GM19099 (cell line): ENCODE measurements around the gene UBQLN4.

Source experiments
- POLR2A ChIP-seq: IDR thresholded peaks from 3 replicates; pipeline ENCODE4 v1.6.1; 2011; ENCODE audit warnings: low read depth; ENCODE audit not compliant: insufficient read length; ENCODE audit errors: extremely low read depth

Gene UBQLN4

GRCh38 chr1:156012051-156012817 is 41.4 kb downstream of the UBQLN4 start:
- TF ChIP-seq POLR2A, result no peak

- no peak for TF ChIP-seq POLR2A
Measured at GRCh38 chr1:156009404-156009803, 44.2 kb downstream of the UBQLN4 start.

GRCh38 chr1:156006666-156007376 is 46.8 kb downstream of the UBQLN4 start:
- no peak for TF ChIP-seq POLR2A

- no peak for TF ChIP-seq POLR2A
Measured at GRCh38 chr1:156004843-156005584, 48.6 kb downstream of the UBQLN4 start.

- no peak for TF ChIP-seq POLR2A
Measured at GRCh38 chr1:156003923-156004188, 49.7 kb downstream of the UBQLN4 start.

GRCh38 chr1:156002188-156002911 is 51.2 kb downstream of the UBQLN4 start:
- no peak for TF ChIP-seq POLR2A

- no peak for TF ChIP-seq POLR2A
Measured at GRCh38 chr1:156001662-156002171, 51.9 kb downstream of the UBQLN4 start.

- TF ChIP-seq POLR2A, result no peak
Measured at GRCh38 chr1:156001021-156001661, 52.5 kb downstream of the UBQLN4 start.

- TF ChIP-seq POLR2A, result no peak
Measured at GRCh38 chr1:155999964-156000363, 53.6 kb downstream of the UBQLN4 start.

GRCh38 chr1:155996166-155996565 is 57.4 kb downstream of the UBQLN4 start:
- no peak for TF ChIP-seq POLR2A

GRCh38 chr1:155993595-155993994 is 60.0 kb downstream of the UBQLN4 start:
- no peak for TF ChIP-seq POLR2A

GRCh38 chr1:155990005-155990739 is 63.4 kb downstream of the UBQLN4 start:
- no peak for TF ChIP-seq POLR2A

GRCh38 chr1:155989242-155990004 is 64.2 kb downstream of the UBQLN4 start:
- no peak for TF ChIP-seq POLR2A
